GM19463 (cell line): ENCODE results near the gene HEATR9.

Source experiments
- ATAC-seq: cut with Tn5 transposase; IDR thresholded peaks from one replicate; pipeline ENCODE4 v1.9.1; 2021; ENCODE audit warnings: mild to moderate bottlenecking, moderate library complexity; ENCODE audit not compliant: unreplicated experiment

HEATR9 gene

DNA sequence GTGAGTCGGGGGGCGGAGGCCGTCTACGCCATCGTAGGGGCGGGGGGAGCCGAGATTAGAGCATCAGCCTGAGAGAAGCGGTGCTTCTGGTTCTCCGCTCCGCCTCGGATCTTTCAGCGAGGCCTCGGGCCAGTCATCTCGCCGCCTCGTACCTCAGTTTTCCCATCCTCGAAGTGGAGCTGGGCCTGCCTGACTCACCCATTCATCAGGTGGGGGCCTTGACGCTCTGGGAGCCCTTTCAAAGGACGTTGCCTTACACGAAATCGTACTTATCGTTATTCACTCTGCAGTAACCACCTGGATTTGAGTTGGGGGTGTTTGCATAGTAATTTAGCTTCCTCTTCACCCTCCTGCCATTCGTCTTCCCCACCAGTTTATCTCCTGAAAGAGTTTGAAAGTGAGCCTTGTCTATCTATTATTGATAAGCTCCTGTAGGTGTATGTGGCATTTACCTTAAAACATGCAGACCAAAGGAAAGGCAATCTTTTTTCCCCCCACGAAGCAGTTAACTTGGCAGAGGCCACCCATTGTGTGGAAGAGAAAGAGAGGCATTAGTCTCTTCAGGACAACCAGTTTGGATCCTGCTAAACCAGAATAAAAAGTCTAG is 58.7 kb downstream of the HEATR9 start:
- no peak for ATAC-seq

DNA sequence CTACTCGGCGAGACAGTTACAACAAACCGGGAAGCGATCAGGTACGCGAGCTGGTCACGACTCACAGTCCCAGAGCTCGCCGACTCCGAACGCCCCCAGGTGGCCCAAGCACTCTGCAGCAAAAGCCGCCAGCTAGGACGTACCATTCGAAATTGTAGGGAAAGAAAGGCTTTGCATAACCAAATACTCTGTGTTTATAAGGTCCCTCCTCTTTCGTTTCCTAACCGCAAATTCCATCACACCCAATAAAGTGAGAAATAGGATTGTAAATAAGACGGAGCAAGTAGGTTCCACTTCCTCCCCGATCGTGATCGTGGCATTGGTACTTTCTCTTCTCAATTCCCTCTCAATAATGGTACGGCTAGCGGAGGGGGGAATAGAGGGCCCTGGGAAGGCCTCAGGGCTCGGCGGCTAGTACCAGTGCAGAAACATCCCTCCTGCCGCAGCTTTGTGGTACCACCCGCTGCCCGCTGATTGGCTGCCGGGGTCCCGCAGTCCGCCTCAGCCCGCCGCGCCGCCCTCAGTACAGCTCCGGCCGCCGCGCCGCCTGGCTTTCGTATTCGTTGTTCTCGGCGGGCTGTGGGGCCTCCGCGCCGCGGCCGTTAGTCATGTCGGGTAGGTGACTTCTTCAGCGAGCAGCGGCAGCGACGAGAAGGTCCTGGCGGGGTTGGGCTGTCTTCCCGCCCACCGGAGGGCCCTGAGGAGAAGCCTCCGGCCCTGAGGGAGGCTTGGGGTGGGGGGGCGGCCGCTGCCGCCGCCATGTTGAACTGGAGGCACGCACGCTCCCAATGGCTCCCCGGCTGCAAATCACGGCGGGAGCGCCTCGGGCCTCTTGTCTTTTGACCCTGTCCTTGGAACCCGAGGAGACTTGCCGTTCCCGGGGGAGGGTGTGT is 59.5 kb downstream of the HEATR9 start, which contains the start of gene TAF15:
Gene TAF15, plus strand, starts transcription at position 523 of the 893 bp plus-strand sequence. Its CDS starts 86 bp downstream, at position 609.
- ATAC-seq, result peak; percentile 95

DNA sequence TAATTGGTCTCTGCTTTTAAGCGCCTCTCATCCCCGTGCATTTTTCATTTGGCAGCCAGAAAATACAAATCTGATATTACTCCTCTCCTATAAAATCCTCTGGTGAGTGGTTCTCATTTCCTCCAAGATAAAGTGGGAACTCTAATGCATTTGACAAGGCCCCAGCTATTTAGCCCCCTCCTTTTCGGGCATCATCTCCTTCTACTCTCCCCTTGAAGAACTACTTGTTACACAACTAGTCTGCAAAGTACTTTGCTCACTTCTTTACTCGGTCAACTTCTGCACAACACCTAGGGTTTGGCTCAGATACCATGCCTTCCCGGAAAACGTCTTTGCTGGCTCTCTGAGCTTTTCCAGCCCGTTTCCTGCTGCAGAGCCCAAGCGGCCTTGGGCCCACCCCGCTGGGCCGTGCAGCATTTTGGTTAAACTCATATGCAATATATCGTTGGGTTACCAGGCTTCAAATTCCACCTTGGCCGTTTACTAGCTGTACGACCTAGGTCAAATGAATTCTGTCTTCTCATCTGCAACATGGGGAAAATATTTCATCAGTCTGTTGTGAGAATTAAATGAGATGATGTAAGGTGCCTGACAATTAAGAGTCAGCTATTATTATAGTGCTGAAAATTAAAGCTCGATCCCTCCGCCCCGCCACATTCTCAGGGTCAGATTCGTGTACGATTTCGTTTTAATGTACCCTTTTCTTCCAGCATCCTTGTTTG is 60.3 kb downstream of the HEATR9 start:
- no peak for ATAC-seq

DNA sequence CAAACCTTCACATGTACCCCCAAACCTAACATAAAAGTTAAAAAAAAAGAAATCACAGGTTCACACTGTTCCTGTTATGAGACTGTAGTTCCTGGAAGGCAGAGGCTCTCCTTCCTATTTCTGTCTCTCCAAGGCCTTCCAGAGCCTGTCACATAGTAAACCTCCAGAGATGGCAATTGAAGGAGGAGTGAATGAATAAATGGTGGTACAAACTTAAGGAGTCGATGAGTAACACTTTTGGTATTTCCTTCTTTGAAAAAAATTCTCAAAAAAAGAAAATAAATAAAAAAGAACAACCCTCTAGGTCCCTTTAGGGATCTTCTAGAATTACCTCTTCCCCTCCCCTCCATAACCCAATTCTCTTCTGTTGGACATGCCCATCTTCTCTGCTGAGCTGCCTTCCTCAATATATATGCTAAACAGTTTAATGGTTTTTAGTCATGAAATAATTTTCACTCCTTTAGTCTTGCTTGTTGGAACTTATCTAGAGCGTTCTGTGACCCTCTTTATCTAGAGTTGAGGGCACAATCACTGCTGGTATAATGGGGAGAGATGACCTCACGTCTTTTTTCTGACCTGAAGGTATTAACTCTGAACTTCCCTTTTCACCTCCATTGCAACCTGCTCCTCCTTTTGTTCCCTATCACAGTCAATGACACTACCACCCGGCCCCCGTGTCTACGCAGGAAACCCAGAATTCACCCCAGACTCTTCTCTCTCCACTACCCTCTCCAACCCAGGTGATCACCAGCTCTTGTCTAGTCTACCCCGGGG is 61.1 kb downstream of the HEATR9 start:
- no peak for ATAC-seq
